ENCODE data around the gene CCDC87.
A peak's percentile ranks its signal among the peaks of the same experiment; 100 is the strongest.

CCDC87 gene

GRCh38 chr11:66580803-66581202, 12.1 kb downstream of the CCDC87 start:
- DNase-seq (ENCODE audit: insufficient read length, low spot score) (no peak), FAIRE-seq (no peak)
- no peak for TF ChIP-seq POLR2A (IDR thresholded peaks at IDR 0.05; ENCODE audit: low read depth, low read length)

DNA sequence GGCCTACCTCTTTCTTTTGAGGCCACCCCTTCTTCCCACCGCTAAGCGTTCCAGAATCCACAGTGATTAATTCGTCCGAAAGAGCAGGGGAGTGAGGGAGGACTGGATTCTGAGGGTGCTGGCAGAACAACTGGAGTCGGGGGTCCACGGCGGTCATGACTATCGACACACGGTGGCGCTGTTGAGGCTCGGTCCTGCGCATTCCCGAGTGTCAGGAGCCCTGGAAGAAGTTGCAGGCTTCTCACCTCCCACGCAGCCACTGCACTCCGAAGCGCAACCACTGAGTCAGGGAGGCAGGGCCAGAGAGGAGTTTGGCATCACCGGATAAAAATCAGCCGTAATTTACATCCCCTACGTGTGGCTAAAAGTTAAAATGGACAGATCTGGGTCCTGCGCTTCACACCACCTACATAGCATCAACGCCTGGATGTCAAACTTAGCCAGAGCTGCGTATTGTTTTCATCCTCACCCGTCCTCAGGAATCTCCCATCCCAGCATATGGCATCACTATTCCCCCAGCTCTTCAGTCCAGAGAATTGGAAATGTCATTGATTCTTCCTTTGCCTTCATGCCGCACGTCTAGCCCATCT, 13.8 kb downstream of the CCDC87 start:
- TF ChIP-seq POLR2A (IDR thresholded peaks at IDR 0.05; ENCODE audit: low read depth, low read length): no peak
- FAIRE-seq (no peak), DNase-seq (ENCODE audit: insufficient read length, low spot score) (peak; percentile 68)

- FAIRE-seq (no peak), DNase-seq (ENCODE audit: insufficient read length, low spot score) (no peak)
- TF ChIP-seq POLR2A (IDR thresholded peaks at IDR 0.05; ENCODE audit: low read depth, low read length): no peak
These were observed 22.0 kb downstream of the CCDC87 start for GRCh38 chr11:66570850-66571180.

DNA sequence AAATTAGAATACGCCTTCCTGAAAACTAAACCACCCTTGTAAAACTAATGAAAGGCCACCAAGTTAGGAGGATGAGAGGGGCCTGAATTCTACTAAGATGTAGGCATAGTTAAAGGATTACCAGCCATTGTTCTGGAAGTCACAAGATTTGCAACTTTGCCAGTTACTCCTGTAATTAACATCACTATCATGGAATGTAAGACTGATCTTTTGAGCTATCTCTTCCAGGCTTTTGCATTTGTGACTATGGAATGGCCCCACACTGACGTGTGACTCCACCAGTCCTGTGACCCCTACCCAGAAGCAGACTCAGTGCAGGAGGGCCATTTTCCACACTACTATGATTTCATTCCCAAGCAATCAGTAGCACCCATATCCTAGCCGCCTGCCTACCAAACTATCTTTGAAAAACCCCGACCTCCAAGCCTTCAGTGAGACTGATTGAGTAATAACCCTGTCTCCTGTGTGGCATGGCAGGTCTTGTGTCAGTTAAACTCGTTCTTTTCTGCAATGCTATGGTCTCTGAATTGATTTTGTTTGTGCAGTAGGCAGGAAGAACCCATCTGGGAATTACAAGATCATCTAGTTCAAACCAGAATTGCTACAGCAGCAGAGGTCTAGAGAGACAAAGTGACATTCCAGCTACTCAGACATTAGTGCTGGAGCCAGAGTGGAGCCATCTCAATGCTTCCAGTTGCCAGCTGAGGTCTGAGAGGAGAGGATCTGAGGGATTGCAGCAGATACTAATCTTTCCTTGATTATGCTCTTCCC, 22.6 kb downstream of the CCDC87 start:
- TF ChIP-seq POLR2A (IDR thresholded peaks at IDR 0.05; ENCODE audit: low read depth, low read length): no peak
- no peak for FAIRE-seq
- no peak for DNase-seq (ENCODE audit: insufficient read length, low spot score)

- no peak for FAIRE-seq
- DNase-seq (ENCODE audit: insufficient read length, low spot score): no peak
- no peak for TF ChIP-seq POLR2A (IDR thresholded peaks at IDR 0.05; ENCODE audit: low read depth, low read length)
These were observed 23.8 kb downstream of the CCDC87 start for GRCh38 chr11:66569076-66569475.

DNA sequence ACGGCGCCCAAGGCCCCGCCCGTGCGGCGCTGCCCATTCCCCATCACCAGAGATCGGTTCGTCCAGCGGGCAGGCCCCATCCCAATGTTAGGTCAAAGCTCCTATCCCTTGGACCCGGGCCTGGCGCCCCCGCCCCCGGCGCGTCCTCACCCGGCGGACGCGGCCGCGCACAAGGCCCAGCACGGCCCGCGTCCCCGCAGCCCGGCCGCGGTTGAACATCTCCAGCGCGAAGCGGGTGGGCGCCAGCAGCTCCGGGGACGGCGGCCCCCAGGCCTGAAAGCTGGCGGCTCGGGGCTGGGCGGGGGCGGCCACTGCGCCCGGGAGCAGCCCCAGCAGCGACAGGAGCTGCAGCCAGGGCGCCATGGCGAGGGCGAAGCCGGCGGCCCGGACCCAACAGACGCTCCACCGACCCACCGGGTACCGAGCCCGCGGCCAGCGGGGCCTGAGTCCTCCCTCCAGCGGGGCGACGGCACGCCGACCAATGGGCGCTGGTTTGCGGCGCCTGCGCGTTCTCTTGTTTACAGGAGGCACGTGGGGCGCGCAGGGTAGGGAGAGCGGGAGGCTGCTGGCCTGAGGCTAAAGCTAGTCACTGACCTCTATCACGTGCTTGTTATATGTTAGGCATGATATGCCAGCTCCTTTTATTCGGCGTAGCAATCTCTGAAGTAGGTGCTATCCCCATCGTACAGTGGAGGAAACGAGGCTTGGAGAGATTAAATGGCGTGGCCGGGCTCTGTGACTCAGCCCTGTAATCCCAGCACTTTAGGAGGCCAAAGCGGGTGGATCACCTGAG, 24.5 kb downstream of the CCDC87 start, which contains the start of gene CTSF:
Gene CTSF (minus strand): TSS at position 483 of the 793 bp plus-strand sequence. CDS start 120 bp downstream, at position 363.
- no peak for FAIRE-seq

GRCh38 chr11:66567787-66568123, 25.1 kb downstream of the CCDC87 start:
- no peak for FAIRE-seq
- TF ChIP-seq POLR2A (IDR thresholded peaks at IDR 0.05; ENCODE audit: low read depth, low read length): no peak
- no peak for DNase-seq (ENCODE audit: insufficient read length, low spot score)

More for the DNA sequence above, 24.5 kb downstream of the CCDC87 start, which contains the start of gene CTSF:
- TF ChIP-seq POLR2A (IDR thresholded peaks at IDR 0.05; ENCODE audit: low read depth, low read length): peak; percentile 43; the same call in 1 of the 2 replicates
- DNase-seq (ENCODE audit: insufficient read length, low spot score): peak; percentile 76

GRCh38 chr11:66566221-66566620, 26.6 kb downstream of the CCDC87 start:
- no peak for FAIRE-seq

GRCh38 chr11:66564984-66565383, 27.9 kb downstream of the CCDC87 start:
- TF ChIP-seq POLR2A (IDR thresholded peaks at IDR 0.05; ENCODE audit: low read depth, low read length): no peak
- FAIRE-seq (no peak), DNase-seq (ENCODE audit: insufficient read length, low spot score) (no peak)

More at GRCh38 chr11:66566221-66566620, 26.6 kb downstream of the CCDC87 start:
- no peak for DNase-seq (ENCODE audit: insufficient read length, low spot score)
- TF ChIP-seq POLR2A (IDR thresholded peaks at IDR 0.05; ENCODE audit: low read depth, low read length): no peak

- DNase-seq (ENCODE audit: insufficient read length, low spot score) (no peak), FAIRE-seq (no peak)
- no peak for TF ChIP-seq POLR2A (IDR thresholded peaks at IDR 0.05; ENCODE audit: low read depth, low read length)
These were observed 28.3 kb downstream of the CCDC87 start for GRCh38 chr11:66564538-66564937.

GRCh38 chr11:66563832-66564231, 29.0 kb downstream of the CCDC87 start:
- DNase-seq (ENCODE audit: insufficient read length, low spot score) (no peak), FAIRE-seq (no peak)
- TF ChIP-seq POLR2A (IDR thresholded peaks at IDR 0.05; ENCODE audit: low read depth, low read length): no peak

DNA sequence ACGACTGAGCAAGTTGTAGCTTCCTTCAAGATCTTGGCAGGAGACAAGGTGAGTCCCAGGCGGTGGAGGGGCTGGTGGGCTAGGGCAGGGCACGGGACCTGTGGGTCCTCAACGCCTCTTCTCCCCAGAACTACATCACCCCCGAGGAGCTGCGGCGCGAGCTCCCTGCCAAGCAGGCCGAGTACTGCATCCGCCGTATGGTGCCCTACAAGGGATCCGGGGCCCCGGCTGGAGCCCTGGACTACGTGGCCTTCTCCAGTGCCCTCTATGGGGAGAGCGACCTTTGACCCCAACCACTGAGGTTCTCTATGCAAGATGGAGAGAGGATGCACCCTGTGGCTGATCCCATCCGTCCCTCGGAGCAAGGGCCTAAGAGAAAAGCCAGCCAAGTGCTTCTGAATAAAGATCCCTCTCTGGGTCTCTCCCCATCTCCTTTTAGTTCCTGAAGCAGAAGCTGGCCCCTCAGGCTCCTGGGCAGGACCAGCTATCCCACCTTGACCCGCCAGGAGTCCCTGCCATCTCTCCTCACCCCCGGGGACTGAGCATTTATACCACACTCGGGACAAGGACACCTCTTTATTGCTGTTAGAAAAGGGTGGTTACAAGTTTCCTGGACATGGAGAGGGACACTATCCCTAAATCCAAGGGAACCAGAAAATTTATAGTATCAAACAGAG, 29.8 kb downstream of the CCDC87 start:
- DNase-seq (ENCODE audit: insufficient read length, low spot score) (no peak), FAIRE-seq (no peak)
- TF ChIP-seq POLR2A (IDR thresholded peaks at IDR 0.05; ENCODE audit: low read depth, low read length): no peak

- no peak for FAIRE-seq
- TF ChIP-seq POLR2A (IDR thresholded peaks at IDR 0.05; ENCODE audit: low read depth, low read length): no peak
- DNase-seq (ENCODE audit: insufficient read length, low spot score): no peak
These were observed 30.6 kb downstream of the CCDC87 start for GRCh38 chr11:66562275-66562674.

DNA sequence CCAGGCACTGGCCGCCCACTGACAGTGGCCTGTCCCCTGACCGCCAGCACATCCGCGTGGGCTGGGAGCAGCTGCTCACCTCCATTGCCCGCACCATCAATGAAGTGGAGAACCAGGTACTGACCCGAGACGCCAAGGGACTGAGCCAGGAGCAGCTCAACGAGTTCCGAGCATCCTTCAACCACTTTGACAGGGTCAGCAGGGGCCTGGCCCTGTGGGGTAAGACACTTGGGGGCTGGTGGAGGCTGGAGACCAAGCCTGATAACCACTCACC, 31.0 kb downstream of the CCDC87 start:
- DNase-seq (ENCODE audit: insufficient read length, low spot score): no peak
- TF ChIP-seq POLR2A (IDR thresholded peaks at IDR 0.05; ENCODE audit: low read depth, low read length): no peak
- FAIRE-seq: no peak

All from H54 (cell line).